Neural crest cell (in vitro differentiated cells): ENCODE results near the gene CFAP54. TPM values are rescaled to one million over a fixed set of nuclear protein-coding genes. Genes with fewer than 3 reads are reported as not detected.

Experiments
- DNase-seq: peaks from one replicate; pipeline ENCODE4 v3.0.0; 2021; ENCODE audit warnings: low read depth, mixed read lengths, low spot score
- H3K27ac Mint-ChIP-seq: one replicate; pipeline ENCODE4 v1.8.0; 2021; ENCODE audit warnings: mild to moderate bottlenecking, mixed read lengths; ENCODE audit not compliant: unreplicated experiment
- H3K27me3 Mint-ChIP-seq: 2 replicates; pipeline ENCODE4 v1.8.0; 2021; ENCODE audit warnings: low read depth, mild to moderate bottlenecking, mixed read lengths
- H3K36me3 Mint-ChIP-seq: 2 replicates; pipeline ENCODE4 v1.8.0; 2021; ENCODE audit warnings: low read depth, mild to moderate bottlenecking, mixed read lengths
- H3K4me1 Mint-ChIP-seq: 2 replicates; pipeline ENCODE4 v1.8.0; 2021; ENCODE audit warnings: mixed read lengths
- H3K4me3 Mint-ChIP-seq: one replicate; pipeline ENCODE4 v1.8.0; 2021; ENCODE audit warnings: mild to moderate bottlenecking, mixed read lengths
- H3K9me3 Mint-ChIP-seq: 2 replicates; pipeline ENCODE4 v1.8.0; 2021; ENCODE audit warnings: mixed read lengths
- total RNA-seq: library from RNA; stranded (reverse); gene quantifications from 2 replicates; pipeline ENCODE4 v1.2.1, GENCODE V29; 2021
- TF ChIP-seq, protein P1 (sequence below): fragments of 200-600 bp; sonication (generic); conservative IDR thresholded peaks from 2 replicates; pipeline ENCODE4 v1.5.0; 2021; ENCODE audit warnings: antibody characterized with exemption, mild to moderate bottlenecking

The CFAP54 gene
- total RNA-seq, 1 donor from 2014 or later, result 3.1 TPM

DNA sequence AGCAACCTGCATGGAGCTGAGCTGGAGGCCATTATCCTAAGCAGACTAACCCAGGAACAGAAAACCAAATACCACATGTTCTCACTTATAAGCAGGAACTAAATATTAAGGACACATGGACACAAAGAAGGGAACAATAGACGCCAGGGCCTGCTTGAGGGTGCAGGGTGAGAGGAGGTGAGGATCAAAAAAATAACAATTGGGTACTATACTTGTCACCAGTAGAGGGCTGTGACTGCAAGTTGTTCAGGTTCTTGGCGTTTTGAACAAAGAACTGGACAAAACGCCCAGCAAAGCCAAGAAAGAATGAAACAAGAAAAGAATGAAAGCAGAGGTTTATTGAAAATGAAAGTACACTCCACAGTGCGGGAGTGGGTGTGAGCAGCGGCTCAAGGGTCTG, 209.1 kb downstream of the CFAP54 start:
- H3K36me3 Mint-ChIP-seq, result no peaks in the 10 kb centered on the region
- no peak overlapping the region for H3K4me3 Mint-ChIP-seq
- H3K27me3 Mint-ChIP-seq, result peaks cover 2% of the 10 kb centered on the region
- TF ChIP-seq, protein P1, sequence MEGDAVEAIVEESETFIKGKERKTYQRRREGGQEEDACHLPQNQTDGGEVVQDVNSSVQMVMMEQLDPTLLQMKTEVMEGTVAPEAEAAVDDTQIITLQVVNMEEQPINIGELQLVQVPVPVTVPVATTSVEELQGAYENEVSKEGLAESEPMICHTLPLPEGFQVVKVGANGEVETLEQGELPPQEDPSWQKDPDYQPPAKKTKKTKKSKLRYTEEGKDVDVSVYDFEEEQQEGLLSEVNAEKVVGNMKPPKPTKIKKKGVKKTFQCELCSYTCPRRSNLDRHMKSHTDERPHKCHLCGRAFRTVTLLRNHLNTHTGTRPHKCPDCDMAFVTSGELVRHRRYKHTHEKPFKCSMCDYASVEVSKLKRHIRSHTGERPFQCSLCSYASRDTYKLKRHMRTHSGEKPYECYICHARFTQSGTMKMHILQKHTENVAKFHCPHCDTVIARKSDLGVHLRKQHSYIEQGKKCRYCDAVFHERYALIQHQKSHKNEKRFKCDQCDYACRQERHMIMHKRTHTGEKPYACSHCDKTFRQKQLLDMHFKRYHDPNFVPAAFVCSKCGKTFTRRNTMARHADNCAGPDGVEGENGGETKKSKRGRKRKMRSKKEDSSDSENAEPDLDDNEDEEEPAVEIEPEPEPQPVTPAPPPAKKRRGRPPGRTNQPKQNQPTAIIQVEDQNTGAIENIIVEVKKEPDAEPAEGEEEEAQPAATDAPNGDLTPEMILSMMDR, result no peak
- H3K9me3 Mint-ChIP-seq, result peaks cover 5% of the 10 kb centered on the region
- no peak overlapping the region for H3K27ac Mint-ChIP-seq
- DNase-seq, result no peak
- H3K4me1 Mint-ChIP-seq, result peaks cover 6% of the 10 kb centered on the region

DNA sequence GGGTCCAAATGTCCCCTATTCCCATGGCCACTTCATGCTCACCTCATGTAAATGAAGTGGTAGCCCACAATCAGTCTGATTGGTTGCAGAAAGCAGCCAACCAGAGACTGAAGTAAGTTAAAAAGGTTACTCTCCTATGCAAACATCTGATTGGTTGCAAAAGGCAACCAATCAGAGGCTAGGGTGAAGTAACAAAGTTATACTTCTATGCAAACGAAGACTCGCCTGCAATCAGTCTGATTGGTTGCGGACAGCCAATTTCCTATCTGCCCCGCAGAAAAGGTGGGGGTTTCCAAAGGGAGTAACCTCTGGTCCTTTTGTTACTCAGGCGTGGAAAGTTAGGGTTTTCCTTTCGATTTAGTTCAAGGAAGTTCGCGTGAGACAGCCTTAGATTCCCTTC, 209.6 kb downstream of the CFAP54 start:
- Mint-ChIP-seq H3K27ac (no peak overlapping the region), H3K4me3 (no peak overlapping the region), H3K36me3 (no peaks in the 10 kb centered on the region), H3K4me1 (peaks cover 6% of the 10 kb centered on the region), H3K9me3 (peaks cover 5% of the 10 kb centered on the region), H3K27me3 (peaks cover 2% of the 10 kb centered on the region)
- TF ChIP-seq, protein P1, result no peak
- DNase-seq, result no peak

- peaks cover 2% of the 10 kb centered on the region for H3K4me1 Mint-ChIP-seq
- no peak overlapping the region for H3K4me3 Mint-ChIP-seq
- no peaks in the 10 kb centered on the region for H3K36me3 Mint-ChIP-seq
- H3K27me3 Mint-ChIP-seq, result peaks cover 2% of the 10 kb centered on the region
- no peak for DNase-seq
- no peak overlapping the region for H3K27ac Mint-ChIP-seq
- H3K9me3 Mint-ChIP-seq, result peaks cover 5% of the 10 kb centered on the region
- TF ChIP-seq, protein P1, result no peak
Measured at GRCh38 chr12:96701856-96702255, 212.5 kb downstream of the CFAP54 start.

DNA sequence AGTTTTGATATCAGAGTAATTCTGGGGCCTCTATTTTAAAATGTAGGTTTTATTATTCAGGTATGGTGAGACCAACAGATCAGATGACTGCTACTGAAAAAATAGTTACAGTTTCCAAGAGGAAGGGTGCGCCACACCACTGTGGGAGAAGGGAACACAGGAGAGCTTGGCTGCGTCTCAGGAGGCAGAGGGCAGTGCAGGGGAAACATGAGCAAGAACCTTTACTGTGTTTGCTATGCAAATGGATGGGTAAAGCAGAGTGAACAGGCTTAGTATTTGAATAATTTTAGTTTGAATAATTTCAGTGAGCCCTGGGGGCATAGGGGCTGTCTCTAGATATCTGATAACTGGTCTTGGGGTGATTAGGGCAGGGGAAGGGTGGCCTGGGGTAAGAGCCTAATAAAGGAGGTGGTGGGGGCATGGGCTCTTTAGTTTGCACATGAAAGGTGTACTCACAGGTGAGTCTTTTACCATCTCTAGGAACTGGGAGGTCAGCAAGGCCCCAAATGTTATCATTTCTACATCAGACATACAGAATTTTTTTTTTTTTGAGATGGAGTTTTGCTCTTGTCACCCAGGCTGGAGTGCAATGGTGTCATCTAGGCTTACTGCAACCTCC, 220.9 kb downstream of the CFAP54 start:
- DNase-seq, result no peak
- Mint-ChIP-seq H3K36me3 (no peaks in the 10 kb centered on the region), H3K27me3 (no peaks in the 10 kb centered on the region)

DNA sequence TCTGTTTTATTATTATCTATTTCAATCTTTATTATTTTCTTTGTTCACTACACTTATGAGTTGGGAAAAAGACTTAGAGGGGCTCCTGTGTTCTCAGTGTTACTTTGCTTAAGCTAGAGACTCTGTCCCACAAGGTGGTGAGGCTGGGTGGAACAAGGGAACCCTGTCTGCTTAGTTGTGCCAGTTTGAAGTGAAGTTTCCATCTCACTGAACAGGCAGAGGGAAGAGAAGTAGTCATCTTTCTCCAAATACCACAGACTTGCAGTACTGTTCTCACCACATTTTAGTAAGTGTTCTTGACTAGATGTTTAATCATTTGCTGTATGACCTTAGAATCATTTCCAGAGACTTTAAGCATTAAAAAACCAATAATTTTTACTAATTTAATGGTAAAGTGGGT, 222.0 kb downstream of the CFAP54 start:
- TF ChIP-seq, protein P1, result no peak
- no peaks in the 10 kb centered on the region for H3K4me1 Mint-ChIP-seq

More for the DNA sequence above, 220.9 kb downstream of the CFAP54 start:
- Mint-ChIP-seq H3K4me1 (no peaks in the 10 kb centered on the region), H3K4me3 (no peak overlapping the region), H3K9me3 (no peaks in the 10 kb centered on the region), H3K27ac (no peak overlapping the region)
- TF ChIP-seq, protein P1, result no peak

More for the DNA sequence above, 222.0 kb downstream of the CFAP54 start:
- Mint-ChIP-seq H3K27ac (no peak overlapping the region), H3K36me3 (no peaks in the 10 kb centered on the region), H3K9me3 (no peaks in the 10 kb centered on the region), H3K27me3 (no peaks in the 10 kb centered on the region), H3K4me3 (no peak overlapping the region)
- DNase-seq, result no peak
